Ramos (cell line): Measurements from ENCODE around the gene TMEM63B.
"Not testable (repeated sequence)": the region's sequence is repeated elsewhere in the genome, so short reads cannot be mapped to it uniquely, and the experiment has no call there.

Source experiments
- in situ Hi-C: fragments of 300-500 bp; cut with MboI; formaldehyde crosslinking; loops from one replicate; pipeline ENCODE4 v1.14.3; 2022; ENCODE audit warnings: low sequenced_read_pairs; ENCODE audit not compliant: unreplicated experiment

The TMEM63B gene

GRCh38 chr6:44182911-44183390 is 55.6 kb downstream of the TMEM63B start:
- in situ Hi-C loops, result no loop called here

DNA sequence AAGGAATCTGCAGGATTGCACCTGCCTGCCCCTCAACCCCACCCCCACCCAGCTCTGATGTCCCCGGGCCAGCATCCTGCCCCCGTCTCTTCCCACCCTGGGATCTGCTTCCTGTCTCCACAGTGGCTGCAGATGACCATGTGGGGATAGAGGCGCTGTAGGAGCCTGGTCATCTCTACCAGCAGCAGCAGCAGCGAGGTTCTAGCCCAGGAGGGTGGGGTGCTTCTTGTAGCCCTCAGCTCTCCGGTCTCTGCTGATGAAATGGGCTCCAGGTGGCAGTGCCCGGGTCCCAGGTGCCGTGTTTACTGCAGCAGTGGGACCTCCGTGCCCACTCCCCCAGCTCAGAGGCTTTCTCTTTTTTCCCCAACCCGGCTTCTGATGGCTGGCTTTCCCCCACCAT is 56.4 kb downstream of the TMEM63B start:
- in situ Hi-C loops, result no loop called here

DNA sequence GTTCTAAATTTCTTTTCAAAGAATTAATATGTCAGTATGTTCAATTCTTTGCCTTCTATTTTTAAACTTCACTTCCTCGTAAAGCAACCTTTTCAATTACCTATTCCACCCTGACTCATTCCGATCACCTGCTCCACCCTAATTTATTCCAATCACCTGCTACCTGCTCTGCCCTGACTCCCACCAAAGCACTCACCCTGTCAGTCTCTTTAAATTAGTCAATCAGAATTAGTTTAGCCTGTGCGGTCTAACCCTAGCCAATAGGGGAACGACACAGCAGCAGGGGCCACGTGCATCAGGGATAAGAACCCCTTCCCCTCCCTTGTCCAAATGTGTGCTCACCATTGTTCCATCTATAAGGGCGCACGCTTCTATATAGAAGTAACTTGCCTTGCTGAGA is 58.0 kb downstream of the TMEM63B start:
- in situ Hi-C loops, result not testable (repeated sequence)

DNA sequence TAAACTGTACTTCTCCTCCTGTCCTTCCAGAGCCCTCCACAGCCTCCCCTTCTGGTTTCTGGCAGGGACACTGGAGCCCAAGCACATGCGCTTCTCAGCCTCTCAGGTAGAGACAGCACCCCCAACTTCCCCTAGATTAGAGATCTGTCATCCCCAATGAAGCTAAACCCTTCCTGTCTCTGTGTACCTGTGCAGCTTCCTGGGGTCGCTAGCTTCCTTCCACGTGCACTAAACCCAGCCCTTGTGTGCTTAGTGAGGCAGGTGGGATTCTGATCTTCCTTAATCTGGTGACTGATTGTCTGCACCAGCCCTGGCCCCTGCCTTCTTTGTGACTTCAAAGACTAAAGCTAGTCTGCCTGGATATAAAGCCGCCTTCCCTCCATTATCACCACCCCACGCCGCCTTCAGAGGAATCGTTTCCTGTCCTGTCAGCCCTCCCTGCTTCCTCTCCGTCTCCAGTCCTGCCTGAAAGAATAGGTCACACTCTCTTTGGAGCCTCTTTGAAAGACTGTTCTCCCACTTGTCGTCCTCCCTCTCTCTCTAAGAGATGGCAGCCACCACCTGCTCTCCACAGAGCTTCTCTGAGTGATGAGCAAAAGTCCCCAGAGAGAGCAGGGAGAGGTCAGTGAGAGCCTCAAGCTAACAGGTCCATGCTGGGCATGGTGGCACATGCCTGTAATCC is 58.7 kb downstream of the TMEM63B start:
- in situ Hi-C loops, result no loop called here

- in situ Hi-C loops, result no loop called here
These were observed 59.3 kb downstream of the TMEM63B start for GRCh38 chr6:44186635-44187025.

DNA sequence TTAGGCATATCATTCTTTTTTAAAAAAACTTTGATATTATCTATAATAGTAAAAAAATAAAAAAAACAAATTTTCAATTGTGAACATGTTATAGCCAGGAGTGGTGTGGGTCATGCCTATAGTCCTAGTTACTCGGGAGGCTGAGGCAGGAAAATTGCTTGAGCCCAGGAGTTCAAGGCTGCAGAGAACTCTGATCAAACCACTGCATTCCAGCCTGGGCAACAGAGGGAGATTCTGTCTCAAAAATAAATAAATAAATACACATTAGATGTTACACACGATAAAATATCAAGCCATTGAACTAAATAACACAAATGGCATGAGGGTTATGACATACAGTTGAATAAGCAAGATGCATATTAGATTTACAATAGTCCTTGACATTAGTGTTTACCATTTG is 61.5 kb downstream of the TMEM63B start:
- in situ Hi-C loops, result no loop called here

- in situ Hi-C loops, result no loop called here
These were observed 61.9 kb downstream of the TMEM63B start for GRCh38 chr6:44189257-44189656.

DNA sequence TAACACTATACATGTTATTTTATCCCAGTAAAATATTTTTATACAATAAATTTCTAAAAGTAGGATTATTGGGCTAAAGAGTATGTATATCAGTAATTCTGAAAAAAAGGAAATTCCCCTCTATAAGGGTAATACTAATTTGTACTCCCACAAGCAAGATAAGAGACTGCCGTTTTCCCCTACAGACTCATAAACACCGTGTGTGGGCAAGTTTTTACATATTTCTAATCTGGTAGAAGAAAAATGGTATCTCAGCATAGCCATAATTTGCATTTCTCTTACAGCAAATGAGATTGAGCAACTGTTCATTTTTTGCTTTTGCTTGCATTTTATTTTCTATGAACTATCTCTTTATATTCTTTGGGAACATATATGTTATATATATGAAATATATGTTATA is 63.4 kb downstream of the TMEM63B start:
- in situ Hi-C loops, result no loop called here

DNA sequence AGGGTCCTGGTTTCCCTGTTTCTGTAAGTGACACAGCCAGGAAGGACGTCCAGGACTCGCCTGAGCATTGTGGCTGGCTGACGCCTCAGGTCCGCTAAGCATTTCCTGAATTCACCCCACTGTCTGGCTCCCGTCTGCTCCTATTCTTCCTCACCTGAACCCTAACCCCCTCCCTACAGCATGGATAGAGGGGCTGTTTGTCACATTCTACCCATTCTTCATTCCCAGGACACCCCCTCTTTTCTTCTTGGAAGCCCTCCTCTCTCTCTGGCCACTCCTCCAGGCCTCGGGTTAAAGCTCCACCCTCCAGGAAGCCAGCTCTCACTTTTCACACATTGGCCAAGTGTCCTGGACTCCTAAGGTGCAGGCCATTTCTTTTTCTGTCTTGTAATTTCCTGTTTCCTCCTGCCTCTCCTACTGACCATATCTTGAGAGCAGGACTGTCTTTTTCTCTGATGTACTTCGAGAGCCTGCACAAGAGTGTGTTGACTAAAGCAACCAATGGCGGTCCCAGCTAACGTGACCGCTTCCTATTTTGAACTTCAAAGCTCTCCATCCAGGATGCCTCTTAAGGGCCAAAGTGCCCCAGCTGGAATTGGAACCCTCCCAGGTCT is 65.2 kb downstream of the TMEM63B start:
- in situ Hi-C loops, result no loop called here

DNA sequence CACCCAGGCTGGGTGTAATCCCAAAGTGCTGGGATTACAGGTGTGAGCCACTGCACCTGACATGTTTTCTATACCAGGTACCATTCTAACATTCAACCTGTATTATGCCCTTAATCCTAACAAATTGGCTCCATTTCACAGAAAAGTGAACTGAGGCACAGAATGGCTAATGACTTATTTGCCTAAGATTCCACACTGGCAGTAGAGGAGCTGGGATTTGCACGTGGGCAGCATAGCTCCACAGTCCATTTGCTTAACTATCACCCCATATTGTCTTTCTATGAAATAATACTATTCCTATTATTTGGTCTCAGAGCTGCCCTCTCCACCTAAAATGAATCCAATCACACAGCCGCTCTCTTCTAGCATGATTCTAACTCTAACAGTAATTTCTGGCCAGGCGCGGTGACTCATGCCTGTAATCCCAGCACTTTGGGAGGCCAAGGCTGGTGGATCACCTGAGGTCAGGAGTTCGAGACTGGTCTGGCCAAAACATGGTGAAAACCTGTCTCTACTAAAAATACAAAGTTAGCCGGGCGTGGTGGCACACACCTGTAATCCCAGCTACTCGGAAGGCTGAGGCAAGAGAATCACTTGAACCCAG is 66.1 kb downstream of the TMEM63B start:
- in situ Hi-C loops, result no loop called here

DNA sequence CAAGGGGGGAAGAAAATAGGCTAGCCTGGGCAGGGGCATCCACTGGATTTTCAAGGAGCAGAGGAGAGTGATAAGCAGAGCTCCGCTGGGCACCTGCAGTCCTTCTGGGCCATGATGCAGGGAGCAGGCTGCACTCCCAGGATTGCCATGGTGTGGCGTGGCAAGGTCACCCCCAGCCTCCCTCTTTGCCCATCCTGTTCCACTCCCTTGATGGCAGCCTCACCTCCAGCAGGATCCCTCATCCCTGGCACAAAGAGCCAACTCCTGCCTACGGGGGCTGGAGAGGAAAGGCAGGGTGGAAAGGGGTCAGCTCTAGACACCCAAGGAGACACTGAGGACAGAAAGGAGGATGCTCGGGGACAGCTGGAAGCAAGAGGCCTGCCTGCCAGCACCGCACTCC is 67.0 kb downstream of the TMEM63B start:
- in situ Hi-C loops, result no loop called here

- in situ Hi-C loops, result not testable (repeated sequence)
These were observed 69.0 kb downstream of the TMEM63B start for GRCh38 chr6:44196351-44196750.

DNA sequence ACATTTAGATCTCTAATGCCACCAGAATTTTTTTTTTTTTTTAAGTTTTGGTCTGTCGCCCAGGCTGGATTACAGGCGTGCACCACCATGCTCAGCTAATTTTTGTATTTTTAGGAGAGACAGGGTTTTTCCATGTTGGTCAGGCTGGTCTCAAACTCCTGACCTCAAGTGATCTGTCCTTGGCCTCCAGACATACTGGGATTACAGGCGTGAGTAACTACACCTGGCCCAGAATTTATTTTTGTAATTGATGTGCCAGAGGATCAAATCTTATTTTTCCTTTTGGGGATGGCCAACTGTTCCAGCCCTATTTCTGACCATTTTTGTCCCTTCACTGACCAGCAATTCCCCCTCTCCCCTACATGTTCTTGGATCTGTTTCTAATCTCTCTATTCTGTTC is 71.3 kb downstream of the TMEM63B start:
- in situ Hi-C loops, result no loop called here

DNA sequence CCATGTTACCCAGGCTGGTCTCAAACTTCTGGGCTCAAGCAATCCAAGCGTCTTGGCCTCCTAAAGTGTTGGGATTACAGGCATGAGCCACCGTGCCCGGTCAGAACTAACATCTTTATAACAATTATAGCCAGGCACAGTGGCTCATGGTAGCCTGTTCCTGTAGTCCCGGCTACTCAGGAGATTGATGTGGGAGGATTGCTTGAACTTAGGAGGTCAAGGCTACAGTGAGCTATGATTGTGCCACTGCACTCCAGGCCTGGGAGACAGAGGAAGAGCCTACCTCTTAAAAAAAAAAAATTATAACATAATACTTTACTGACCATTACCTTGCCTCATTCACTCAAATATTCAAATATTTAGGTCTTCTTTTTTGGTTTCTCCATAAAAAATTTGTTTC is 72.5 kb downstream of the TMEM63B start:
- in situ Hi-C loops, result no loop called here

GRCh38 chr6:44201200-44201599 is 73.8 kb downstream of the TMEM63B start:
- in situ Hi-C loops, result no loop called here

GRCh38 chr6:44201638-44202303 is 74.4 kb downstream of the TMEM63B start:
- in situ Hi-C loops, result no loop called here

GRCh38 chr6:44202332-44202971 is 75.1 kb downstream of the TMEM63B start:
- in situ Hi-C loops, result no loop called here

- in situ Hi-C loops, result no loop called here
These were observed 75.8 kb downstream of the TMEM63B start for GRCh38 chr6:44202972-44203750.

GRCh38 chr6:44203955-44204354 is 76.6 kb downstream of the TMEM63B start:
- in situ Hi-C loops, result no loop called here
